ENCODE results near the gene PPP1R18.
A peak's percentile ranks its signal among the peaks of the same experiment; 100 is the strongest.

PPP1R18 gene

GRCh38 chr6:30688569-30688968, 2.1 kb upstream of the PPP1R18 start:
- DNase-seq = peak; percentile 8

- DNase-seq = no peak
These were observed 1.4 kb upstream of the PPP1R18 start for GRCh38 chr6:30687659-30688431.

GRCh38 chr6:30686908-30687658, 638 bp upstream of the PPP1R18 start:
- peak; percentile 79 for DNase-seq

- peak; percentile 22 for DNase-seq
These were observed 1.1 kb downstream of the PPP1R18 start for GRCh38 chr6:30685157-30686008.

GRCh38 chr6:30684386-30685156, 1.9 kb downstream of the PPP1R18 start:
- DNase-seq = peak; percentile 62

- no peak for DNase-seq
These were observed 2.5 kb downstream of the PPP1R18 start for GRCh38 chr6:30683980-30684338.

GRCh38 chr6:30683183-30683979, 3.1 kb downstream of the PPP1R18 start:
- no peak for DNase-seq

- peak; percentile 79 for DNase-seq
These were observed 4.0 kb downstream of the PPP1R18 start for GRCh38 chr6:30682143-30683117.

GRCh38 chr6:30681766-30682142, 4.7 kb downstream of the PPP1R18 start:
- peak; percentile 11 for DNase-seq

- DNase-seq = peak; percentile 6
These were observed 6.5 kb downstream of the PPP1R18 start for GRCh38 chr6:30679765-30680535.

- peak; percentile 95 for DNase-seq
These were observed 7.3 kb downstream of the PPP1R18 start for GRCh38 chr6:30678964-30679726.

- no peak for DNase-seq
These were observed 9.7 kb downstream of the PPP1R18 start for GRCh38 chr6:30676660-30677285.

- peak; percentile 89 for DNase-seq
These were observed 13.8 kb downstream of the PPP1R18 start, which contains the start of gene DHX16 for GRCh38 chr6:30672445-30673253. DHX16 (minus strand) TSS chr6:30673006; CDS start chr6:30672841, 165 bp downstream.

- no peak for DNase-seq
These were observed 15.5 kb downstream of the PPP1R18 start for GRCh38 chr6:30670760-30671527.

- peak; percentile 51 for DNase-seq
These were observed 20.1 kb downstream of the PPP1R18 start for GRCh38 chr6:30666300-30666699.

GRCh38 chr6:30664994-30665767, 21.3 kb downstream of the PPP1R18 start:
- DNase-seq = no peak

Data from stimulated activated CD4-positive, alpha-beta T cell treated with anti-CD3 and anti-CD28 coated beads, Interleukin-4, amount 100 ng/mL, for 1 hour (primary cell).